Activated naive CD4-positive, alpha-beta T cell (primary cell): ENCODE data around the gene UNC13C.

ENCODE experiments used
- DNase-seq, 4 experiments: peaks; one replicate each; lab custom pipeline; 2025; lab: John Stamatoyannopoulos, UW

The UNC13C gene

GRCh38 chr15:54567408-54568035, 589.3 kb downstream of the UNC13C start:
- DNase-seq, result no peak

- no peak for DNase-seq
Observed at GRCh38 chr15:54568381-54568780, 590.1 kb downstream of the UNC13C start.

- DNase-seq, result no peak
Observed at GRCh38 chr15:54571576-54571975, 593.3 kb downstream of the UNC13C start.

- no peak for DNase-seq
Observed at GRCh38 chr15:54575586-54575985, 597.3 kb downstream of the UNC13C start.

GRCh38 chr15:54576298-54576935, 598.2 kb downstream of the UNC13C start:
- DNase-seq, result no peak

GRCh38 chr15:54577476-54578250, 599.4 kb downstream of the UNC13C start:
- DNase-seq, result no peak

- DNase-seq, result no peak
Observed at GRCh38 chr15:54579855-54580254, 601.6 kb downstream of the UNC13C start.

GRCh38 chr15:54580643-54581042, 602.4 kb downstream of the UNC13C start:
- no peak for DNase-seq

GRCh38 chr15:54582863-54583643, 604.8 kb downstream of the UNC13C start:
- no peak for DNase-seq

- no peak for DNase-seq
Observed at GRCh38 chr15:54585063-54585462, 606.8 kb downstream of the UNC13C start.

GRCh38 chr15:54594115-54594514, 615.9 kb downstream of the UNC13C start:
- DNase-seq, result no peak

GRCh38 chr15:54599386-54599785, 621.1 kb downstream of the UNC13C start:
- no peak for DNase-seq

- DNase-seq, result no peak
Observed at GRCh38 chr15:54605043-54605442, 626.8 kb downstream of the UNC13C start.

GRCh38 chr15:54605556-54605955, 627.3 kb downstream of the UNC13C start:
- DNase-seq, result no peak

- DNase-seq, result no peak
Observed at GRCh38 chr15:54608876-54609835, 630.9 kb downstream of the UNC13C start.

GRCh38 chr15:54618120-54618519, 639.9 kb downstream of the UNC13C start:
- no peak for DNase-seq

- no peak for DNase-seq
Observed at GRCh38 chr15:54619180-54619579, 640.9 kb downstream of the UNC13C start.

- no peak for DNase-seq
Observed at GRCh38 chr15:54620916-54621315, 642.7 kb downstream of the UNC13C start.

GRCh38 chr15:54636147-54636546, 657.9 kb downstream of the UNC13C start:
- no peak for DNase-seq

GRCh38 chr15:54638666-54639065, 660.4 kb downstream of the UNC13C start:
- no peak for DNase-seq

GRCh38 chr15:54640873-54641272, 662.6 kb downstream of the UNC13C start:
- DNase-seq, result no peak
